Neural progenitor cell (in vitro differentiated cells): ENCODE measurements around the gene TAF4B. TPM values are rescaled to one million over a fixed set of nuclear protein-coding genes. Genes with fewer than 3 reads are reported as not detected.

Source experiments
- DNase-seq: peaks from one replicate; pipeline ENCODE4 v3.0.0-alpha.2; 2016; ENCODE audit warnings: low spot score
- H2AFZ ChIP-seq: fragments of 200-600 bp; sonication (generic); replicated peaks from 2 replicates; pipeline ENCODE4 v1.6.1; 2016; ENCODE audit warnings: antibody characterized with exemption
- H3F3A ChIP-seq: fragments of 200-600 bp; sonication (generic); 2 replicates; pipeline ENCODE4 v1.6.1; 2016; ENCODE audit warnings: antibody characterized with exemption, low read depth
- H3K27ac ChIP-seq: fragments of 200-600 bp; sonication (generic); 2 replicates; pipeline ENCODE4 v1.5.1; 2016; ENCODE audit warnings: mild to moderate bottlenecking
- H3K27me3 ChIP-seq: fragments of 200-600 bp; sonication (generic); 2 replicates; pipeline ENCODE4 v1.6.1; 2016; ENCODE audit warnings: mild to moderate bottlenecking, moderate library complexity
- H3K36me3 ChIP-seq: fragments of 200-600 bp; sonication (generic); 2 replicates; pipeline ENCODE4 v1.5.1; 2016
- H3K4me1 ChIP-seq: fragments of 200-600 bp; sonication (generic); 2 replicates; pipeline ENCODE4 v1.6.1; 2016; ENCODE audit warnings: mixed run types
- H3K4me2 ChIP-seq: fragments of 200-600 bp; sonication (generic); 2 replicates; pipeline ENCODE4 v1.6.1; 2016
- H3K4me3 ChIP-seq: fragments of 200-600 bp; sonication (generic); 2 replicates; pipeline ENCODE4 v1.5.1; 2016
- H3K79me2 ChIP-seq: fragments of 200-600 bp; sonication (generic); 2 replicates; pipeline ENCODE4 v1.6.1; 2016; ENCODE audit warnings: low read depth
- H3K9ac ChIP-seq: fragments of 200-600 bp; sonication (generic); 2 replicates; pipeline ENCODE4 v1.6.1; 2016
- H3K9me3 ChIP-seq: fragments of 200-600 bp; sonication (generic); 2 replicates; pipeline ENCODE4 v1.5.1; 2016; ENCODE audit warnings: low read depth
- H4K20me1 ChIP-seq: fragments of 200-600 bp; sonication (generic); 2 replicates; pipeline ENCODE4 v1.6.1; 2016; ENCODE audit warnings: low read depth
- H3K27ac Mint-ChIP-seq: 3 replicates; pipeline ENCODE4 v1.8.0; 2021; ENCODE audit warnings: mixed read lengths
- H3K27me3 Mint-ChIP-seq: 2 replicates; pipeline ENCODE4 v1.8.0; 2022; ENCODE audit warnings: low read depth, mild to moderate bottlenecking, inconsistent platforms, moderate library complexity, mixed read lengths; ENCODE audit not compliant: insufficient read depth
- H3K36me3 Mint-ChIP-seq: 3 replicates; pipeline ENCODE4 v1.8.0; 2021; ENCODE audit warnings: mixed read lengths
- H3K4me1 Mint-ChIP-seq: 3 replicates; pipeline ENCODE4 v1.8.0; 2021; ENCODE audit warnings: mixed read lengths
- H3K4me3 Mint-ChIP-seq: 3 replicates; pipeline ENCODE4 v1.8.0; 2021; ENCODE audit warnings: mild to moderate bottlenecking, moderate library complexity, mixed read lengths
- H3K9me3 Mint-ChIP-seq: 3 replicates; pipeline ENCODE4 v1.8.0; 2020; ENCODE audit warnings: mixed read lengths
- CTCF ChIP-seq: fragments of 200-600 bp; sonication (generic); IDR thresholded peaks from 2 replicates; pipeline ENCODE4 v1.5.1; 2017; ENCODE audit warnings: antibody characterized with exemption, mild to moderate bottlenecking
- EZH2 ChIP-seq: fragments of 200-600 bp; sonication (generic); IDR thresholded peaks from 2 replicates; pipeline ENCODE4 v1.6.1; 2017; ENCODE audit warnings: antibody characterized with exemption, mild to moderate bottlenecking, moderate library complexity
- EZH2phosphoT487 ChIP-seq: fragments of 200-600 bp; sonication (generic); IDR thresholded peaks from 2 replicates; pipeline ENCODE4 v1.6.1; 2017; ENCODE audit warnings: antibody characterized with exemption
- total RNA-seq: library from RNA; depleted of rRNA; stranded (reverse); fragments of >200 nt; gene quantifications from 2 replicates; pipeline ENCODE4 v1.2.3, GENCODE V29; 2015; ENCODE audit warnings: low replicate concordance

Gene TAF4B
- total RNA-seq, 1 donor from 2014 or later: 6.9 TPM

DNA sequence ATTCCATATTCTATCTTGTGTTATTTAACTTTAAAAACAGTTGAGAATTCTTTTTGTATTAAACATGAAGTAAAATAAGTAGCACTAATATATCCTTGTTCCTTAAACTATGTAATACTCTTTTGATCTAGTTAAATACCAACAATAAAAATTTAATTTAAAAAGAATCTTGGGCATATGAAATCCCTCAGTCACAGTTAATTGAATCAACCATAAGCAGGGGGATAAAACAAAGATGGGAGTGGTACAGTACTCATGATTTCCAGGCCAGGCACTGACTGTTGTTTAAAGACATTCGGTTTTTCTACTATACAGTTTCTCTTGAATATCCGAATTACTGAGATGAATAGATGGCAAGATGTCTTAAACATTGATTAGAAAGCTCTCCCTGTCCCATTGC, 99.5 kb downstream of the TAF4B start:
- H3K27ac Mint-ChIP-seq: no peak overlapping the region
- peaks cover 3% of the 10 kb centered on the region for H3K4me1 Mint-ChIP-seq
- DNase-seq: no peak
- TF ChIP-seq EZH2phosphoT487 (no peak), EZH2 (no peak), CTCF (no peak)
- Histone ChIP-seq H3K79me2 (no peaks in the 10 kb centered on the region), H3K27ac (no peak overlapping the region), H3F3A (no peaks in the 10 kb centered on the region), H3K27me3 (no peaks in the 10 kb centered on the region), H2AFZ (no peak overlapping the region), H3K36me3 (no peaks in the 10 kb centered on the region), H3K9me3 (no peaks in the 10 kb centered on the region), H3K4me2 (no peak overlapping the region), H3K4me1 (no peaks in the 10 kb centered on the region), H4K20me1 (no peaks in the 10 kb centered on the region), H3K9ac (no peak overlapping the region), H3K4me3 (no peak overlapping the region)
- H3K27me3 Mint-ChIP-seq: no peaks in the 10 kb centered on the region
- peaks cover 2% of the 10 kb centered on the region for H3K36me3 Mint-ChIP-seq
- H3K9me3 Mint-ChIP-seq: peaks cover 8% of the 10 kb centered on the region
- H3K4me3 Mint-ChIP-seq: no peak overlapping the region

- Histone ChIP-seq H2AFZ (no peak overlapping the region), H3K4me3 (no peak overlapping the region), H3K4me2 (no peak overlapping the region), H3K9me3 (no peaks in the 10 kb centered on the region), H3K27me3 (no peaks in the 10 kb centered on the region), H3K9ac (no peak overlapping the region), H3K79me2 (no peaks in the 10 kb centered on the region), H3K4me1 (no peaks in the 10 kb centered on the region), H3K36me3 (no peaks in the 10 kb centered on the region), H3F3A (no peaks in the 10 kb centered on the region), H4K20me1 (no peaks in the 10 kb centered on the region), H3K27ac (no peak overlapping the region)
- Mint-ChIP-seq H3K36me3 (peaks cover 2% of the 10 kb centered on the region), H3K4me1 (no peaks in the 10 kb centered on the region), H3K27ac (no peak overlapping the region), H3K9me3 (peaks cover 8% of the 10 kb centered on the region), H3K27me3 (no peaks in the 10 kb centered on the region), H3K4me3 (no peak overlapping the region)
- no peak for DNase-seq
- TF ChIP-seq CTCF: no peak
- no peak for TF ChIP-seq EZH2phosphoT487
- TF ChIP-seq EZH2: no peak
Measured at GRCh38 chr18:26327062-26327461, 100.8 kb downstream of the TAF4B start.

GRCh38 chr18:26332991-26333390, 106.7 kb downstream of the TAF4B start:
- Histone ChIP-seq H3K4me2 (no peak overlapping the region), H3K79me2 (no peaks in the 10 kb centered on the region), H3K4me1 (peaks cover 5% of the 10 kb centered on the region), H3K36me3 (no peaks in the 10 kb centered on the region), H4K20me1 (no peaks in the 10 kb centered on the region), H3K9ac (no peak overlapping the region), H2AFZ (no peak overlapping the region), H3K9me3 (no peaks in the 10 kb centered on the region), H3K4me3 (no peak overlapping the region), H3K27me3 (no peaks in the 10 kb centered on the region), H3F3A (no peaks in the 10 kb centered on the region), H3K27ac (no peak overlapping the region)
- Mint-ChIP-seq H3K4me3 (no peak overlapping the region), H3K4me1 (peaks cover 24% of the 10 kb centered on the region), H3K27ac (no peak overlapping the region), H3K9me3 (no peaks in the 10 kb centered on the region), H3K27me3 (no peaks in the 10 kb centered on the region), H3K36me3 (no peaks in the 10 kb centered on the region)
- TF ChIP-seq EZH2phosphoT487 (no peak), CTCF (no peak)
- DNase-seq: no peak
